Stimulated activated CD4-positive, alpha-beta T cell treated with anti-CD3 and anti-CD28 coated beads, Interleukin-2, amount 100 ng/mL, for 48 hours (primary cell): ENCODE measurements around the gene RAPGEF4.

ENCODE experiments used
- DNase-seq, 2 donors: peaks; one replicate each; pipeline ENCODE4 v3.0.0-alpha.2; 2020

RAPGEF4 gene

DNA sequence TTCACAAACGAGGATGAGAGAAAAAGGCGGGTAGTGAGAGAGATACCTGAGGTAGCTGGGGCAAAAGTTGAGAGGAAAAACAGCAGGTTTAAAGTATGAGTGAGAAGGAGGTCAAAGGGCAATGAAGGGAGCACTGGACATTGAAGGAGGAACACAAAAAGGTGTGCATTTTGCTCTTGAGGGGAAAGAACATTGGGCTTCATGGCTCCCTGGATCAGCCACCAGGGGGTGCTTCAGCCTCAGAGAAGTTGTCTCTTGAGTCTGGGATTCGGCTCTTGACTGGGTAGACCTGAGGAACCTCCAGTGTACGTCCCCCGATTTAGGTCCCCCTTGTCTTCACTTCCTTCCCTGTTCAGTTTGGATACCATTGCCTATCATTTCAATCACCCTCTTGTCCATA is 128.5 kb downstream of the RAPGEF4 start:
- peak; percentile 18 to 48 for DNase-seq

- no peak for DNase-seq
These were observed 129.8 kb downstream of the RAPGEF4 start for GRCh38 chr2:172865422-172865821.

DNA sequence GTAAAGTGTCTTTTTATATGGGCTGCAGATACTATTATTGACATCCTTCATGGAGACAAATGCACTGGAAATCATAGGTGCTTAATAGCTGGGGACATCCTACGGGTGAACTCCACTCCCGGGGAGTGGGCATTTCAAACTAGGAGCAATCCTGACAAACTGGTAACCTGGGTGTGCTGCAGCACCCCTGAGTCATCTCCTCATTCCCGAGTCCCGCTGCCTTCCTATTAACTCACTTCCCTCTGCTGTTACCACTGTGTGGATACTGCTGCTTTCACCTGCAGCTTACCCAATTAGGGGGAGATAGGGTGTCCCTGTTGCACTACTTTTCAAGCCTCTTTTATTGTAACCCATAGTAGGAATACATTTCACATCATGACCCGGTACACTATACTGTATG is 134.2 kb downstream of the RAPGEF4 start:
- no peak for DNase-seq

- no peak for DNase-seq
These were observed 134.8 kb downstream of the RAPGEF4 start for GRCh38 chr2:172870396-172870795.

DNA sequence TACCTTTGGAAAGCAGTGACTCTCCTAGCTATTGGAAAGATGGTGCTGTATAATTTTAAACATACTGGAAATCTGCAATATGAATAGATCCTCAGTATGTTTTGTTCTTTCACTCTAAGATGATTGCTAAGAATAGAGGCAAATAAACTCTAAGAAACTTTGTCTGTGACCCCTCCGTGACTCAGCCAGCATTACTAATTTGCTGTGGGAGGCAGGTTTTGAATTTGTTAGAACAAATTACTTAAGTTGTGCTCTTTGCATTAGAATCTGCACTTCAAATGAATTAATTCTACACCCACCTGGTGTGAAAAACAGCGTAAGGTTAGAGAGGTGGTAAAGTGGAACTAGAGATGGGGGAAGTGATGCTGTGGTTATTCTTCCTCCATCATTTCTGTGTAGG is 142.2 kb downstream of the RAPGEF4 start:
- no peak for DNase-seq

GRCh38 chr2:172878260-172878659 is 142.6 kb downstream of the RAPGEF4 start:
- no peak for DNase-seq

DNA sequence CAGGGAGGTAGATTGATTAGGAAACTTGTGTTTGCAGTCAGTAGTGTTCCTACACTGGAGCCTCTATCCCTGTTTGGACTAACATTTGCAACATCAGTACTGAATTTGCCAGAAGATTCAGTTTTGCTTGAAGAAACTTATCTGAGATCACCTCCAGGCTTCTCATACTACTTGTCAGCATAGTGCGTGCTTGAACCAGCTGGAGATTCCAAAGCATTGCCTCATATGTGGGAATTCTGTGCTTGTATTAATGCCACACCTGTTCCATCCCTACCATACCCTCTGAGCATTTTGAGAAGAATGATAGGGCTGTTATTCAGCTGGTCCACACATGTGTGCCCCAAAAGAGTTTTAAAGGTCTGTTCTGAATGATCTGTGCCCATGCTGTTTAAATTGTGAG is 148.7 kb downstream of the RAPGEF4 start:
- no peak for DNase-seq

GRCh38 chr2:172885996-172886395 is 150.4 kb downstream of the RAPGEF4 start:
- DNase-seq: no peak

GRCh38 chr2:172887280-172887679 is 151.6 kb downstream of the RAPGEF4 start:
- no peak for DNase-seq

DNA sequence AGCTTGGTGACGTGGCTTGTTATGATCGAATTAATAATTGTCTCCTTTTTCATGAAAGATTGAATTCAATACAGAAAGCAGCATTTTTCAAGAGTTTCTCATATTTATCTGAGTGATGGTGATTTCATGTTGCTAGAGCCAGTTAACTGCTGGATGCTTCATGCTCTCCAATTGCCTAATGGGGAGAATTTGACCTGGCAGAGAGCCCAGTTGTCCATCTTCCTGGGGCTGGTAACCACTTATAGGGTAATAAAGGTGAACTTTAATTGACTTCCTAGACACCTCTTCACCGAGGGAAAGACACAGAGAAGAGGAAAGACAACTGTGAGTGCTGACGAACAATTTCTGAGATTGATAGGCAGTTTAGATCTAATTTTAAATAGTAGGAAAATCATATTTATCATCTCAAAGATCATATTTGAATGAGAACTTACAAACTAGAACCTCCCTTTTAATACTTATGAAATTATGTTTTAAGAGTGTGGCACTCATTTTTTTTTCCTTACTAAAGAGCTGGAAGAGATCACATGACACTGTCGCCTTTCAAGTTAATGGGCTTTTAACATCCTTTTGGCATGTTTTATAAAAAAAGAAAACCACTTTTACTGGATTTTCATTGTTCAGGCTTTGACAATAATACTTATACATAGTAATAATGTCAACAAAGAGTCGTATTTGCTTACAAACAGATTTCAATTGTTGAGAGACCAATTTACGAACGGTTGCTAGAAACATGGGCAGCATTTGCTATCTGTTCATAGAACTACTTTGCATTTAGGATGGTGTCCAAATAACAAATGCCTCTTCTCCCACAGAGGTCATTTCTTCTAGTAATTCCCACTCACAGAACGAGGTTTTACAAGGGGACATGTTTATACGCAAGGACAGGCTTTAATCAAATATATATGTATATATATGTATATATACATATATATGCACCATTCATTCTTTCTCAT is 153.3 kb downstream of the RAPGEF4 start:
- DNase-seq: no peak

DNA sequence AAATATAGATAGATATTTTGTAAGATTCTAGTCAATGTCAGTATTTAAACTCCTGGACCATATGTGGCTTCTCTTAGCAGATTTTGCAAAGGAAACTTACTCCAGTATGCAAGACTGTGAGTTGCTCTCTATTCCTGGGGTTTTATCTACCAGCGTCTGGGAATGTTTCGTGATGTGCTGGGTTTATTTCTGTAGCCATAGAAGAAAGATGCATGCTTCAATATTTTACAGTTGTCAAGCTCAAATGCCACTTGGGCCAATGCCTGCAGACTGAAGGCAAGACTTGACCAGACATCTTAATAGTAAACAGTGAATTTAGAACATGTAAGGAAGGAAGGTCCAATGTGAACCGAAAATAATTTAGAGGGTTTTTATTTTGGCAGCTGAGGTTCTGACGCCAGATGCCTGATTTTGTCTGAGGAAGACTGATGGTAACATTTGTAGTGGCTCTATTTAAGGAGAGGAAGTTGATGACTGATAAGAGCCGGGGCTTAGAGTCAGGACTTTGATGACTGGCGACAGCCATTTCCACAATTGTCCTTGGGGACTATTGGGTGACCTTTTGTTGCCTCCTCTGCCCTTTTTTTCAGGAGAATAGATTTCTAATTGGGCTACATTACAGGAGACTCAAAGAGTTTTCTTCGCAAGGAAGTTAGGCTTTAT is 154.3 kb downstream of the RAPGEF4 start:
- DNase-seq: no peak

GRCh38 chr2:172893111-172893510 is 157.5 kb downstream of the RAPGEF4 start:
- DNase-seq: no peak

GRCh38 chr2:172893671-172894070 is 158.0 kb downstream of the RAPGEF4 start:
- no peak for DNase-seq

DNA sequence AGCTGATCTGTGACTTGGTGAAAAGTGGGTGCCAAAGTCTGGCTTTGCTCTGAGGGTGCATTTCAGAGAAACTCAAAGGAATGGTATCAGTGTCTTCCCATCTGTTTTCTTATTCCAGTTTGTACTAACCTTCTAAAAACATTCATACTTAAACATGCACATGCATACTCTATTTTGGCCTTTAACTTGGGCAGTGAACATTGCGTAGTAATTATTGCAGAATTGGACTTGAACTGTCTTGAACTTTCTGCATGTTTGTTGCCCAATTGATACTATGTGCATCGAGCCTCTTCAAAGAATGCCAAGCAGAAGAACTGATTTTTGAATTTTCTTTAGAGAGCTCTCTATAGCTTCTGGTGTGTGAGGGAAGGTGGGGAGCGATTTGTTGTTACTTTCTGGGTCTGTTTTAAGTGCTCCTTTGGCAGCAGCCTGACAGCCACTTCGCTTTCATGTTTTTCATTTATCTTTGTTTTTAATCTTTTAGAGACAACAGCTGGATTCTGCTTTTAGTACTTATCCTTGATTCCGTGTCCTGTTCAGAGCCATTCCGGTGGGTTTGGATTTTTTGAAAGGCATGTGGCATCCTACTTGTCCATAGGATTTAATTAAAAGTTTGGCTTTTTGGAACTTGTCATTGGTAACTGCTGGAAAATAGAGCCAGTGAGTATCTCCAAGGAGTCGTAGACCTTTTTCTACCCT is 159.2 kb downstream of the RAPGEF4 start:
- no peak for DNase-seq

- no peak for DNase-seq
These were observed 161.0 kb downstream of the RAPGEF4 start for GRCh38 chr2:172896661-172897081.

GRCh38 chr2:172900871-172901270 is 165.2 kb downstream of the RAPGEF4 start:
- DNase-seq: no peak

DNA sequence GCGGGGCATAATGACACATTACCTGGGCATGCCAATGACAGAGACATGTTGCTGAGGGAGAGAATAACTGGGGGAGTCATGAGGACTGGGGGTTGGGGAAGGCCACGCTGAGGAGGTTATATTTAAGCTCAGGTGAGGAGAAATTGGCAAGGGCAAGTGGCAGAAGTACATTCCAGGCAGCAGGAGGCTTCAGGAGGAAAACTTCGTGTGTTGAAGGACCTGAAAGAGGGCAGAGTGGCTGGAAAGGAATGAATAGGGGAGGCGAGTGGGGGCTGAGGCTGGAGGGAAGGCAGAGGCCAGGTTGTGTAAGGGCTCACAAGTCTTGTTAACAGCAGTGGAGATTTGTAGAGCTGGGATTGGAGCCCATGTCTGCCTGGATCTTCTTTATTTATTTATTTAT is 166.3 kb downstream of the RAPGEF4 start:
- no peak for DNase-seq

GRCh38 chr2:172904236-172904635 is 168.6 kb downstream of the RAPGEF4 start:
- no peak for DNase-seq

- DNase-seq: no peak
These were observed 170.5 kb downstream of the RAPGEF4 start for GRCh38 chr2:172905937-172906811.

GRCh38 chr2:172908275-172908674 is 172.6 kb downstream of the RAPGEF4 start:
- no peak for DNase-seq

GRCh38 chr2:172909454-172909853 is 173.8 kb downstream of the RAPGEF4 start:
- DNase-seq: no peak

GRCh38 chr2:172912266-172912665 is 176.6 kb downstream of the RAPGEF4 start:
- DNase-seq: no peak
